Activated T-helper 1 cell treated with Interleukin-2 at 50 U/mL for 16 hours (primary cell): ENCODE results near the gene GAR1.
"Not testable (repeated sequence)": the region's sequence is repeated elsewhere in the genome, so short reads cannot be mapped to it uniquely, and the experiment has no call there.

Experiments used
- DNase-seq: peaks from one replicate; pipeline ENCODE4 v3.0.0-alpha.2; 2020; ENCODE audit warnings: low read depth

Gene GAR1

DNA sequence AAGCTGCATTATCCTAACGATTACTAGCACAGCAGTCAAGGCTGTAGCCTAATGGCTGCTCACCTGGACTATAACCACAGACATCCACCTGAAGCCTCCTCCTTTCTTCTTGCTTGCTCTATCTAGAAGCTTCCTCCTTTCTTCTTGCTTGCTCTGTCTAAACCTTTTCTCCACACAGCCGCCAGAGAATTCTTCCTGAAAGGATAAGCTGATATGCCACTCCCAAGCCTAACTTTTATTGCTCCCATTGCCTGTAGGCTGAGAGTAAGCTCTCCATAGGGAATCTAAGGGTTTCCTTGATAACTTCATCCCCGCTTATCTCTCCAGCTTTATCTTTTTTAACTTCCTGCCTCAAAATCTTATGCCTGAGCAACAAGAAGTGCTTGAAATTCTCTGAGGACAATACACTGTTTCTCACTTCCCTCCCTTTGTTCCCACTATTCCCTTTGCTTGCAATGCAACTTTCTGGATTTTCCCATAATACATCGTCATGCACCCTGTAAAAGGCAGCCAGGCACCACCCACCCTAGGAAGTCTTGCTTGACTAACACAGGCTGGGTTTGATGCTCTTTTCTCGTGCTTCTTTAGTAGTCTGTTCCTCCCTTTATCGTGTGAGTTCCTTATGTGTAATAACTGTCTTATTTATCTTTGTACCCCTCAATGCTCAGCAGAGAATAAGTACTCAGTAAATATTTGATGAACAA lies 31.0 kb downstream of the GAR1 start:
- DNase-seq: no peak

DNA sequence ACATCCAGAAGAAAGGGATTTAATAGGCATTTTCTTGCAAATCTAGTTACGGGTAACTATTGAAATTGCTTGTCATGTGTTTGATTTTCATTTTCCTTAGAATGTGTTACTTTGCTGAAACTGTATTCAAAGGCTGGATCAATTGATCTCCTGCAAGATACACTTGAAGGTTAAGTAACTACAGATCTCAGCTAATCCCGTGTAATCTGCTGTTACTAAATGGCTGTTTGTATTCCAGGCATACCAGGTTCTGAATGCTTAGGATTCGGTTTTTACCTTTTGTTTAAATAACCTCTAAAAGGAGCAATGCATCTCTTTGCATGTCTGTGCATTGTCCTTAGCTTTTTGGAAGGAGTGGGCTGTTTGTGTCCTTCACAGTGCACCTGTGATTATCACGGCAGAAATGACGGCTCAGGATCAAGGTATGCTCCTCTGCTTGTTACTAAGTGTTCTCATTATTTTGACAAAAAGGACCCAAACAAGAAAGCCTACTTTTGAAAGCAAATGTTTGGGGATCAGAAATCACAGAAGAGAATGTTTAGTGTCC lies 32.4 kb downstream of the GAR1 start, which contains the start of gene LRIT3:
Gene LRIT3 (plus strand): TSS at position 212 of the 547 bp plus-strand sequence. CDS start 95 bp downstream, at position 307.
- DNase-seq: no peak

DNA sequence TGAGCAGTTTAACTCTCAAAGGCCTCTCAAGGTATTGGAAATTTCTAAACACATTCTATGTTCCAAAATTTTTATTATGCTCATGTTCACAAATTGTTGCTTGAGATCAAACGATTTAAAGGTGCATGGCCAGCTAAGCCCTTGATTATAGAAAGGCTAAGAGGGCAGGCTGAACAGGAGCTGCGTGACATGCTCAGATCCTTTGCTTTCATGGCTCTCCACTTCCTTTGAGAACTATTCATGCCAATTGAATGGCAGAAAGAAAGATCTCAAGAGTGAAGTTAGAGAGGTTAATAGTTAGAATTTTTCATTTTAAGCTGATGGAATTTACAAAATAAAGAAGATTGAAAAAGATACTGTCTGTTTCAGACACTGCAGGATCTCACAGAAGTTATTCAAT lies 32.9 kb downstream of the GAR1 start:
- DNase-seq: no peak

DNA sequence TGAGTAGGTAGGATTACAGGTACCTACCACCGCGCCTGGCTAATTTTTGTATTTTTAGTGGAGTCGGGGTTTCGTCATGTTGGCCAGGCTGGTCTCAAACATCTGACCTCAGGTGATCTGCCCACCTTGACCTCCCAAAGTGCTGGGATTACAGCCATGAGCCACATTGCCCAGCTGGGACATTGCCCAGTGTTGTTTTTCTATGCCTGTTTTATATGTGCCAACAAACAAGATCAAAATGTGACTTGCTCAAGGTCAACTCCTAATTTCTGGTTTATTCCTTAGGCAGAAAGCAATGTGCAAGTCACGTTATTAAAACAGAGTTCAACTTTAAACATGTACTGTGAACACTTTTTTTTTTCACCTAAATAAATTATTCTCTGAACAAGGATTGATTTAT lies 35.0 kb downstream of the GAR1 start:
- DNase-seq: no peak

DNA sequence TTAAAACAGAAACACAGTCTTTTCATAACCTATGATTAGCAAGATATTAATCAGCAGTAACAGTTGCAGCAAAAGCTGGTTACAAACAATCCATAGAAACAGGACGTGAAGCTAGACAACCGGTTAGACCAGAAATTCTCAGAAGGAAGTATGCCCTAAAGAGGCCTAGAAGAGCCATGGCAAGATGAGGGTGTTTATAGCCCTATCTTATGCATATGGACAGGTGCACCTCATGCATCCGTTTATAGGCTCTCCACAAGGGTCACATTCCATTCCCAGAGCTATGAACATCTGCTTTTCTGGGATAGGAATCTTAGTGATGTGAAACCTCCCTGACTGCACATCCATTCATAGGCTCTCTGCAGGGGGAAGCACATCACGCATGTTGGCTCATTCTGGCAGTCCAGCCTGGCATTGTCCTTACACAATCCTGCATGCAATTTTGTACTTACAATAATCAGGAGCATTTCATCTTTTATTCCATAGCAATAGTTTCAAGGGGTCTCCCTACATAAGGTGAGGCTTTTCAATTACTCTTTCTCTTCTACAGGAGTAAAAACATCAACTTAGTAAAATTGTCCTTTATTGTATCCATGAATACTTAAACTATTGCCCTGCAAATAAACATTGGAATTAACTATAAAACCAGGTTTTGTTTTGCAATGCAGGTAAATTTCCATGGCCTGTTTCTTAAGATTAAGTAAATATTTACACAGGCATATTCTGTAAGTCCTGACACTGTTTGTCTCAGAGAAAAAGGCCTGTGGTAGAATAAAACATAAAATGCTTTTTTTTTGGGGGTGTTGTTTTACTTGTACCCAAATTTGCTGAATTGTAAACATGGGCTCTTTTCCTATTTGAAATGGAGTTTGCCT lies 44.1 kb downstream of the GAR1 start:
- not testable (repeated sequence) for DNase-seq

DNA sequence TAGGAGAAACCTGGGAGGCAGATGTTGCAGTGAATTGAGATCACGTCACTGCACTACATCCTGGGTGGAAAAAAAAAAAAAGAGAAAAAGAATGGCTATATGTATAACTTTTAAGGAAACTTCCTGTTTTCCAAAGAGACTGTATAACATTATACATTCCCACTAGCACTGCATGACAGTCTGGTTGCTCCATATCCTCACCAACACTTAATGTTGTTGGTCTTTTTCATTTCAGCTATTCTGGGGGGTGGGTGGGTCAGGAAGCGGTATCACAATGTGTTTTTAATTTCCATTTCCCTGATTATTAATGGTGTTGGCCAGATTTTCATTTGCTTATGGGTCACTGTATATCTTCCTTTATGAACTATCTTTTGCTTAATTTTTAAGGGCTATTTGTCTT lies 45.7 kb downstream of the GAR1 start:
- no peak for DNase-seq

DNA sequence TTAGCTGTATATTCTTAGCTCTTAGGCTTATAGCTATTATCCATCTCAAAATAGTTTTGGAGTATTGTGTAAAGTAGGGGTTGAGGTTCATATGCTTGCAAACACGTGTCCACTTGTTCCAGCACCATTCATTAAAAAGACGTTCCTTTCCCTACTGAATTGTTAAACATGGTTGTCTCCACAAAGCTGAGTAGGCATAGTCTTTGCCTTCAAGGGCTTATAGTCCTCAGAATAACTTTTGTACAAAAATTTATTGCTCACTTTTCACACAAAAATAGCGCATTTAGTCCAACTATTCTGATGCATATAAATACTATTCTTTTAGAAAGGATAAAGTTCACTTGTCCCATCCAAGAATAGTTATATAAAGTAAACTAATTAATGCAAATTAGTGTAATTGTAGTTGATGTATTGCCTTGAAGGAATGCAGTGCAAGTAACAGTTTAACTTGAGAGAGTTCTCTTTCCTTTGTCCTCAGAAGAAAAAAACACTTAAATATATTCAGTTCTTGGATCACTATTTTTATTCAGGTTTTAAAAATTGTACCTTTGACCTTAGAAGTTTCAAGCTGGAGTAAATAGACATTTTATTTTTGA lies 46.5 kb downstream of the GAR1 start:
- no peak for DNase-seq

DNA sequence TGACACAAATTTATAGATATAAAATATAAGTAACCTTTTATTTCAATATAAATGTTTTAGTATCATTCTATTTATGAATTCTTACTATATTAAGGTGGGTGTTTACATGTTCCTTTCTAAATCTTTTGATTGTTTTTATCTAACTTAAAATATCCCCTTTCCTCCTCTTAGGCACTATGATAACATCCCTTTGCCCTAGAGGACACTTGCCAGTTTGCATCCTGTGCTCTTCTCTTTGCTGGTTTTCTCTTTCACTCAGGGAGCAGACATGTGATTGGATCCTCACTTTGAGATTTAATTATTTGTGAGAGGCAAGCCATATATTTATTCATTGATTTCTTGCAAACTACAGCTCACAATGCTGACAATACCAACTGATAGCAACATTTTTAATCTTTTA lies 48.6 kb downstream of the GAR1 start:
- DNase-seq: no peak

DNA sequence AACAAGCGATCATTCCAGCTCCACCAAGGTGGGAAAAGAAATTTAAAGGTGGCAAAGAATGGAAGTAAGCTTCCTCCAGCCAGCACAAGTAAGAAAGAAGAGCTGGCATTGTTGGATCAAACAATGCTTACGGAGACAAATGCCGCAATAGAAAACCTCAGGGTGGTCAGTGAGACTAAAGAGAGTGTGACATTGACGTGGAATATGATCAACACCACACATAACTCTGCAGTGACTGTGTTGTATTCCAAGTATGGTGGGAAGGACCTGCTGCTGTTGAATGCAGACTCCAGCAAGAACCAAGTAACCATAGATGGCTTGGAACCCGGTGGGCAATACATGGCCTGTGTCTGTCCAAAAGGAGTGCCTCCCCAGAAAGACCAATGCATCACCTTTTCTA lies 54.5 kb downstream of the GAR1 start:
- DNase-seq: no peak

DNA sequence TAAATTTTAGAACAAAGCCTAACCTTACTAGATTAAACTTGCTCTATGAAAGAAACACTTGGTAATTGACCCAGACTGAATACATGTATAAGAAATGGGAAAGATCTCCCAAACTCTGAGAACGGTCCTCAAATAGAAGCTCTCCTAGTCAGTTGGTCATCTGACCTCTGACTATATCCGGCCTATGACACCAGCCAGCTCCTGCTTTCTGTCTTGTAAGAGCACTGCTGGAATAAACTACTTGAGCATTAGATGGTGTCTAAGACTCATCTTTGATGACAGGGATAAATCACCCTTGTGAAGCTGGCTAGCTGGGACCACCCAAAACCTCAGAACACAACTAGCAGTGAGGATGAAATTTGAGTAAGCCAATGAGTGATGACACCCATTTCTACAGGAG lies 56.5 kb downstream of the GAR1 start:
- DNase-seq: no peak

DNA sequence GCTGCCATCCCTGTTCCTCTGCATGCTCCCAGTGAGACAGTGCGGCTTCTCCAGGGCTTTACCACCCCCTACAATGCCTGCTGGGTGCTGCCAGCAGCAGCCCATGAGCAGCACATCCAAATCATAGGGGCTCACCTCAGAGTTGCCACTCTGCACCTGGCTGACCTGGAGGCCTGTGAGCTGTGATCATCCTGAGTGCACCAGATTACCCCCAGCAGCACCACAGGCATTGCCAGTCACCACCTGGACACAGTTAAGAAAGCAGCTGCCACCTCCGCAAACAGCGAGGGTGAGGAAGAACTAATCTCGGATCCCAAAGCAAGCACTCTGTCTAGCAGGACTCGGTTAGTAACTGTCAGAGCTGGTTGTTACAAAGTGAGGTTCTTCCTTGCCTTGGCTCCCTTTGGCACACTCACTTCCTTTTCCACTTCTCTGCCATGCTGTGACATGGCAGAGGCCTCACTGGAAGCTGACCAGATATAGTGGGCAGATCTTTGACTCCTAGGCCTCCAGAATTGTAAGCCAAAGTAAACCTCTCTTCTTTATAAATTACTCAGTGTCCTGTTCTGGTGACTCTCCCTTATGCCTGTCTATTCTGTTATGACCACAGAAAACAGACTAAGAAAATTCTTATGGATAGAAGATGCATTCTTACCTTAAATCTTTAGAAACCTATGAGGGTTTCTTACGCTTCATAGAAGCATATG lies 57.5 kb downstream of the GAR1 start:
- DNase-seq: no peak

DNA sequence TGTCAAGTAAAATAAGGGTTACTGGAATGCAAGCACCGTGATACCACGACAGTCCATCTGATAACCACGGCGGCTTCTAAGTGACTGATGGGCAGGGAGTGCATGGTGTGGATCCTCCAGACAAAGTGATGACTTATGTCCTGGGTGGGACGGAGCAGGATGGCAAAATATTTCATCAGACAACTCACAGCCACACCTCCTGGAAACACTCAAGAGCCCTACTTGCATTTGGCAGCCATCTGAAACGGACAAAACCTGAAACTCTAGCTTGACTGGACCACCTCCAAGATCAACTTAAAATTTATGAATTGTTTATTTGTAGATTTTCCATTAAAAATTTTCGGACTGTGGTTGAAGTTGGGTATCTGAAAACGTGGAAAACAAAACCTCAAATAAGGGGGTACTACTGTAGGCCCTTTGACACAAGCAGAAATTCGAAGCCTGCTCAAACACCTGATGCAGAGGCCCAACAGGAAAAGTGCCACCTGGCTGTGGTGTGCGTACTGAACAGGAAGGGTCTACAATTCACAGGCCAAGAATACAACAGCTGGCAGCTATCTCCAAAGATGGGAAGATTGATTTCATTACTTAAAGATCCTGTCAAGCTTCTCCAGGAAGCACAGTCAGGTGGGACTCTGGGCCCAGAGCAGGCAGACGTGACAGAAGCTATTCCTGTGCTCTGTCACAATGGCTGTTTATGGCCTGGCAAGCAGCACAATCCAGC lies 58.4 kb downstream of the GAR1 start:
- no peak for DNase-seq
